CD4-positive, alpha-beta T cell treated with Interleukin-15 for 1 hour (primary cell): ENCODE measurements around the gene HOXB5.

Experiments used
- DNase-seq: peaks from one replicate; pipeline ENCODE4 v3.0.0-alpha.2; 2020

Gene HOXB5

DNA sequence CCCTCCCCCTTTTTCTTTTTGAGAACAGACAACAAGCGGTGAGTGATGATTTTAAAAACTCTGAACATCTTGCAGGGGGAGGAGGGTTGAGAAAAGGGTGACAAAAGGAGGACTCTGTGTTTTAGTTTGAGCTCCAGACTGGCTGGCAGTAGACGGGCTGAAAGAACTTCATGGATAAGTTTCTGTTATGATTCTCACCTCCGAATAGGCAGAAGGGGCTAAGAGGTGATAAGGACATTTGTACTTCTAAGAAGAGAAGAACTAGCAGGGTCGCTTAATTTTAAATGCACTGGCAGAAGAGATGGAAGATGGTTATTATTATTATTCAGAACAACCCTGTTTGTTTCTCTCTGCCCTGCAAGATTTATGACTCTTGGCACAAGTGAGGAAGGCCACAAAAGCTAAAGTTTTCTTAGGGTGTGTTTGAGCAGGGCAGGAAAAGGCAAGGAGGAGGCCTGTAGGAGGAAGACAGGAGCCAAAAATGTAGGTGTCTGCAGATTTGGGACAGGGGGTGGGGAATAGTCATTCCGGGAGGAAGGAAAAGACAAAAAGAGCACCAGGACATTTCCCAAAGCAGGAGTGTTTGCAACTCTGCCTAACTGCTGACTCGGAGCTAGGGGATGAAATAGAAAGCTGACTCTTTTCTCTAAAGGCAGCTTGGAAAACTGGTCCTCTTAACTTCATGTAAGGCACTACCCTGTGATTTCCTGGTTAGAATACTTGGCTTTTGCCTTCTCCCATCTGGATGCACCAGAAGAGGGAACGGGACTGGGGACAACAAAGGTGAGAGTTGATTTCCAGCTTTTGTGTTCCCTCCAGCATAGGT is 36.8 kb downstream of the HOXB5 start:
- DNase-seq: no peak

DNA sequence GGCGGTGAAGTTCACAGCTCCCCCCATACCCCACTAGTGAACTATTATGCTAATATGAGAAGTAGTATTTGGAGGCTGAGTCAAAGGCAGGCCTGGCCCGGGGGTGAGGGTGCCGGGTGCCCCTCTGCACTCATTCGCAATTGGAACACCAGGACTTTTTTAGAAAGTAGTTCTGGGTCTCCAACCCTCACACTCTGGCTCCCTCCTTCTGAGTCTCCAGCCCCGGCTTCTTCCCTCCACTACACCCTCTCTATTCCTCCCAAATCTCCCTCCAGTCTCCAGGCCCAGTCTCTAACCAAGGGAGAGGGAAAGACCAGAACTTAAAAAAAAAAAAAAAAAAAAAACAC is 37.4 kb downstream of the HOXB5 start:
- no peak for DNase-seq

DNA sequence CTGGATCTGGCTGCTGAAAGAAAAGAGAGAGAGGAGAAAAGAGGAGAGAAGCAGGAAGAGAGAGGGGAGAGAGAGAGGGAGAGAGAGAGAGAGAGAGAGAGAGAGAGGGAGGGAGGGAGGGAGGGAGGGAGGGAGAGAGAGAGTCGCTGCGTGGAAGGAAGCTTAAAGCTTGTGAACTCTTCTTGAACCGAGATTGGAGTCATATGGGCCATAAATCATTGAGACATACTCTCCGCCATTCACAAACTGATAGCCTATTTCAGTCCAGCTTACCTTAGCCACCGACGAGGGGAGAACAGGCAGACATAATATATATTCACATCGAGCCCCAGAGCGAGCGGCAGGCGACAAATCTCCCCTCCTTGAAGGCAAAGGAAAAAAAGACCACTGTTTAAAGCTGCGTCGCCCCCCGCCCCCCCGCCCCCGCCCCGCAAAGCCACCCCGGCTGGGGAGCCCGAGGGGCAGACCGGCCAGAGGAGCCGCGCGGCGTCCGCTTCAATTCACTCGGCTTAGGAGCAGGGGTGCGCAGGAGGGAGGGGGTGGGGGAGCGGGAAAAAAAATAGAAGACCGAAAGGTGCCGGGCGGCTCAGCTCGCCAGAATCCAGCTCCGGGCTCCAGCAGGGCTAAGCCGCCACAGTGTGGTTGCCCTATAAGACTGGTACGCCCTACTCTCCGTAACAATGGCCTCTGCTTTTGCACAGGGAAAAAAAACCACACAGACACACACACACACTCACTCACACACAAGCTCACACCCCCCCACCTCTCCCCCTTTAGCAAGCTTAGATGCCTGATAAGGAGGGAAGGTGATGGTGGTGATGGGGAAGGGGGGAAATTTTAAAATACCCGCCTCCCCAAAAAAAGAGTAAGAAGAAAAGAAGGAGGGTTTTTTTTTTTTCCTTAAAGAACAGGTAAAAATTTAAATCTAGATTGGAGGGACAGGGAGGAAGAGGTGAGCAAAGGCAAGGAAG is 38.0 kb downstream of the HOXB5 start:
- DNase-seq: no peak

DNA sequence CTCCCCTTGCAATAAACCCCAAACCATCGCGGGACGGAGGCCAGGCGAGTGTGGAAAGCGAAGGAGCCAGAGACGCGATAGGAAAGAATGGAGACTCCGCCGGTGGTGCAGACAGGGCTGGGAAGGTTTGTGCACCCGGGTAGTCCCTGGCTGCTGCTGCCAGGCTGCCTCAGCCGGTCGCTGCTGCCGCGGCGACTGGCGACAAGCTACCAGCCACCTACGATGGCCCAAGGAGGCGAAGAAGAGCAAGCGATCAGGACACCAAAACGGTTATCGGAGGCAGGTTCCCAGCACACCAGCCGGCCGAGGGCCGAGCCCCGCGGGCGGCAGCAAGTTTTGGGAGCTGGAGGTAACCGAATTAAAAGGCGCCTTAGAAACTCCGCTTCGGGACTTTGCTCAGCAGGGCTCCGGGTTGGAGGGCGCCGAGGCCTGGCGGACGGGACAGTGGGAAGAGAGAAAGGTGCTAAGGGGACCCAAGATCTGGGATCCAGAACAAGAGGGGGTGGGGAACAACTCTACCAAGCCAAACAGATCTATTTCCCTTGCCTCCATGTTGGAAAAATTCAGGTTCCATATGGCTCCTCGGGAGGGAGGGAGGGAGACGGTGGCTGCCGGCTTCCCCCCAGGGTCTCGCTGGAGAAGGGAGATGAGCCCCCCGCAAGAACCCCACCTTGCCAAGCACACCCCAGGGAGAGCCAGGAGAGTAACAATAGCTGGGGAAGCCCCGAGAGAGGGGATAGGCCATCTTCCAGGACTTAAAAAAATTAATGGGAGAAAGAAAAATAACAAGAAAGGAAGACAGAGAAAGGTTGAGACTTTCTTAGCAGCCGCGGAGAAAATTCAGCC is 38.9 kb downstream of the HOXB5 start:
- DNase-seq: no peak

DNA sequence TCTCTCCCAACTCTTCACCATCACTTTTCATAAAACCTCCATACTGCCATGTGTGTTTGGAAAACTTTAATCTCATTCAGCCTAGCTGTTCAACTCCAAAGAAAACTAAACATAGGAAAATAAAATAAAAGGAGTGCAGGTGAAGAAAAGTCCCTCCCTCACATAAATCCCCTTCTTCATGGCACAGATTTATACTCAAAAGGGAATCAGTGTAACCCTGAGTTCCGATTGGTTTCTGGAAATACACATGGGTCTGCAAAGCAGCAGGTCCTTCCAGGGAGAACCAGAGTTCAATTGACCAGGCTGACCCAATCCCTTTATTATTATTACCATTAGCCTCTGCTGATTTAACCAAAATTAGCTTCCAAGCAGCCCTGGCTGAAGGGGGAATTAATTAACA is 39.8 kb downstream of the HOXB5 start:
- no peak for DNase-seq

DNA sequence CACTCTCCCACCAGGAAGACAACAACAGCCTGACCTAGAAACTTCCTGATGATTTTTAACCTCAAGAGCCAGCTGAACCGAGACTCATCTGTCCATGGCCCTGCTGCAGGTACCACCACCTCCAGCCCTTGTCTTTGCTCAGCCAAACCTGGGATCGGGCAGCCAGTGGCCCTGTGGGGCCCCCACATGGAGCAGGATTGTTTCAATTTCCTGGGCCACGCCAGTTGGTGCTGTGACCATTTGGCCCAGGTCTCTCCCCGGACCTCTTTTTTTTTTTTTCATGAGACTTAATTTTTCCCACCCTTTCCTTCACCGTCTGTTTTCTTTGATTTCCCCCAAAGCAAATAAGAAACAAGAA is 40.4 kb downstream of the HOXB5 start:
- DNase-seq: no peak

DNA sequence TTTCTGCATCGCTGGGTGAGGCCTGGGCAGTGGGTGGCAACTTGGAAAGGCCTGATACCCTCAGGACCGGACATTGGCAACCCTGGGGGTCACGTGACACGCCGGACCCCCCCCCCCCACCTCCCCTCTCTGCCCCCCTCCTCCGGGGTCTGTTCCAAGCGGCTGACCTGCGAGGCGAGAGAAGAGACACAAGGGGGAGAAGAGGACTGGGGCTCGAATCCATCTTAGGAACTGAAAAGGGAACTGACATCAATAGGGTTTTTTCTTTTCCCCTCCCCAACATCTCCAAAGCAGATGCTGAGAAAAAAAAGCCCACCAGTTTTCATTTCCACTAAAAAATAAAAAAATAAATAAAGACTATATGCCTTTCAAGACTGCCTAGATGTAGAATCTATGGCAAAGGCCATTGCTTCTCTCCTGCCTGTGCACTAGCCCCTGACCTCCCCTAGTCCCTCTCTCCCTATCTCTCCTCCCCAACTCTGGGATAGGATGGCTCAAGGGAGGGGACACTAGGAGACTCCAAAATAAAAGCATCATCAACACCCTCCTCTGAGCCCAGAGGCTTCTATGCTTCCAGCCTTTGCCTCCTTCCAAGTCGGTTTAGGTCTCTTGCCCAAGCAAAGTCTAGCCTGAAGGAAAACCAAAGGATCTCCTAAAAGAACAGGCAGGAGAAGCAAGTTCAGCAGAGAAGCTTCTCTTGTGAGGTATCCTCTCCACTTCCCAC is 41.0 kb downstream of the HOXB5 start:
- no peak for DNase-seq

DNA sequence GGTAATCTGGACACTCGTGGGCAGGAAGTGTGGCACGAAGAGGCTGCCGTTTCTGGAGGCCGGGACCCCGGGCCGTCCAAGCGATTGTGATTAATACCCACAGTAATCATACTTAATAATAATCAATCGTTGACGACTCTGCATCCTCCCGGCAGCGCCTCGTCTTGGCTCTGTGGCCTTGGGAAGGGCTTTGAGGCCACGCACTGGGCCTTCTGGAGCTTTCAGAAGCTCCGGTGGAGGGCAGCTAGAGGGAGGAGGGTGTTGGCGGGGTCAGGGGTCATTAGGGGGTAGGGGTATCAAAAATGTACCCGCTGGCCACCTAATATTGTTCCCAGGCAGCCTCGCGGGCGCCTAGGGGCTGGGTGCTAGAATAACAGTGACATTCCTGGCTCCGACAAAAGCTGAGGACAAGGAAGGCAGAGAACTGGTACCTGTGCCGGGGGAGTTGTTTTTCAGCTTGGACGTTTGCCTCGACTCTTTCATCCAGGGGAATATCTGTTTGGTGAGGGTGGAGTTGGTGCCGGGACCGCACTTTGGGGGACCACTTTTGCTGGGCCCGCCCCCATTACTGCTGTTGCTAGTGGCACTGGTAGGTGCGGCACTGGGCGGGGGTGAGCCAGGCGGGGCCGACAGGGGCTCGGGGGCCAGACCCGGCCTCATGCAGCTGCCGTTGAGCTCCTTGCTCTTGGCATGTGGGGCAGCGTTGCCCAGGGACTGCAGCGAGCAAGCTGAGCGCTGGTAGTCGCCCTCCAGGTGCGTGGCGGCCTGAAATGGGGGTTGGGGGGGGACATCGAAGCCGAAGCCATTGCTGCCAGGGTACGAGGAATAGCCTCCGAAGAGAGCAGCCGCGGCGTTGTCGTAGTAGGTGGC is 41.7 kb downstream of the HOXB5 start:
- DNase-seq: no peak

DNA sequence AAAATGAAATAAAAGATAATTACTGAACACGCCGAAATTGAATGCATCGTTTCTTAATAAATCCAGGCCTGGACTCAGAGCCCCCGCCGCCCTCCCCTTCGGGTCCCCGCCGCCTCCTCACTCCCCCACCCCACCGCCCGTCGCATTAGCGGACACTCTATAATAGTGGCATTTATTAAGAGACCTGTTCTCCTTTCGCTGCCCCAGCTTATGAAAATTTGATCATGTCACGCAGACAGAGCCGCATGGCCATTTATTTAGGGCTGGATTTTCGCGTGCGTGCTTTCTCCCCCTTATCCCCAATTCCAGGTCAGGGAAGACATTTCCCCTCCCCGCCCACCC is 42.4 kb downstream of the HOXB5 start:
- DNase-seq: no peak

DNA sequence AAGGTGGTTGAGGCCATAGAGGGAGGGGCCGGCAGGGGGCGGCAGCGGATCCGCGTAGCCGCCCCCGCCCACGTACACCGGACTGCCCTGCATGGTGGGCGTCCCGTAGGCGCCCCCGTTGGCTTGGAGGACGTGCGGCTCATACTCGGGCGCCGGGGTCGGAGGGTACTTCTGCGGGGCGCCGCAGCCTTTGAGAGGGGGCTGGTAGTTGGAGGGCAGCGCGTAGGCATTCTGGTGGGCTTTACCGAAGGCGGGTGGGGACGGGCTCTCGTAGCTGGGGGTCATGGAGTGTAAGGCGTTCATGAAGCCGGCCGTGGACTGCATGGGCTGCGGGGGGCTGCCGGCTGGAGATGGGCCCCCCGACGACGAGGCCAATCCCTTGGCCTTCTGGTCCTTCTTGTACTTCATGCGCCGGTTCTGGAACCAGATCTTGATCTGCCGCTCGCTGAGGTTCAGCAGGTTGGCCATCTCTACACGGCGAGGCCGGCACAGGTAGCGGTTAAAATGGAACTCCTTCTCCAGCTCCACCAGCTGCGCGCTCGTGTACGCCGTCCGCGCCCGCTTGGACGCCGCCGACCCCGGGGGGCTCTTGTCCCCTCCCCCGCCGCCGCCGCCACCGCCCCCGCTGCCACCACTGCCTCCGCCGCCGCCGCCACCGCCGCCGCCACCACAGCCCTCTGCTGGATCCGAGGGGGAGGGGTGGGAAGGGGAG is 42.9 kb downstream of the HOXB5 start:
- no peak for DNase-seq

DNA sequence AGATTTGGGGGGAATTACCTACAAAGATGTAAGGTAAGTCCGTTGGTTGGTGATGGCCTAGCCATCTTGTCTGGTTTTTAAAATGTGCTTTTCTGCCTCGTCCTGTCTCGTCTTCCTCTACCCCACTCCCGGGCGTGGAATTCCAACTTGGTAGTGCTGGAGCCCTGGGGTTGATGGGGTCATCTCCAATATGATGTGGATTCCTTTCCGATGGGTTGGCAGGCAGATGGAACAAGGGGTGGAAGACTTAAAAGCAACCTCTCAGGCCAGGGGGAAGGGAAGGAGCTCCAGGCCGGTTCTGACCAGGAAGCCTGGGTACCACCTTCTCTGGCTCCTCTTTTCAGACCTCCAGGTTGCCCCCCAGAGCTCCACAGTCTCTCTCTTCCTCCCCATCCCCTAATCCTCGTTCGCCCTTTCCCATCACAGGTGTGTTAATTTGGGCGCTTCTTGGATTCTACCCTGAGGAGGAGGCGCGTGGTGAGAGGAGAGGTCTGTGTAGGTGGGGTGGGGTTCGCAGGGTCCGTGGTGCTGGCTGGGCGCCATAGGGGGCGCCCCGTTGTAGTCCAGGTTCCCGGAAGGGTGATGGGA is 43.6 kb downstream of the HOXB5 start:
- DNase-seq: no peak

DNA sequence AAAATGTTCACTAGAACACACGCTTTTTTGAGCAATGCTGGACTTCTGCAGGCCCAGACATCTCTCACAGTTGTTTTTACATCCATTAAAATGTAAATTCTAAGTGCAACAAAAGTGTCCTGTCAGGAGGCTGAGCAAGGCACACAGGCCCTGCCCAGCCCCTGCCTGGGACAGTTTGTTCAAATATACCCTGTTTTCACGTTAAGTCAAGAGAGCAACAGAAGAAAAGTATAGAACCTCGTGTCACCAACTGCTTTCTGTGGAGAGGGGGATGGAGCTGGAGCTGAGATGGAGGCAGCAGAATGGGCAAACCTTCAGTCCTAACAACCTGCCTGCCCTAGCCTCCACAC is 44.3 kb downstream of the HOXB5 start:
- no peak for DNase-seq

DNA sequence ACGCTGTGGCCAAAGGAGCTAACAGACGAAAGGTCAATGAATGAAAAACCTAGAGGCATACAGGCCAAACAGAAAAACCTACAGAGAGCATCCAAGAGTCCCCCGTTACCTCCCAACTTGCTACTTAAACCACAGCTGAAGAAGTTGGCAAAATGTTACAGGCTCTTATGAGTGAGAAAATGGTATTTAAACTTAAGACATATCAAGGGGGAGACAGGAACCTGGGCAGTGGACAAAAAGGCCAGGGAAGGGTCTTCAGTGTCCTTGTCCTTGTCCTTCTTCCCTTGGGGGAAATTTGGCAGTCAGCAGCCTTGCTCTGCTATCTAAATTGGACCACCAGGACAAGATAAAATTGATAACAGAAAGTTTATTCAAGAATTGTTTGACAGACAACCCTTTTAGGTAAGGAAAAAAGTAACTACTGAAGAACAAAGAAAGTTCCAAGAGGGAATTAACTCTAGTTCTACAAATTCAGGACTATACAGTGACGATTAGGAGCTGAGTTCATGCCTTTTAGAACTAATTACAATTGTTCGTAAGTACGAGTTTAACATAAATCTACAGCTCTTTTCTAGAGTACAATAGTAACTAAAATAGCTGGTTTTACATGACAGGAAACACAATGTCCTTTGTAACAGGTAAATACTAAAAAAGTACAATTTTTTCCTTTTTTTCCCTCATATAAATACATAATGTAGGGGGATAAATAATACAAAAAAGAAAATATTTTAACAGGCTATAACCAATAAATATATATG is 44.9 kb downstream of the HOXB5 start:
- no peak for DNase-seq

DNA sequence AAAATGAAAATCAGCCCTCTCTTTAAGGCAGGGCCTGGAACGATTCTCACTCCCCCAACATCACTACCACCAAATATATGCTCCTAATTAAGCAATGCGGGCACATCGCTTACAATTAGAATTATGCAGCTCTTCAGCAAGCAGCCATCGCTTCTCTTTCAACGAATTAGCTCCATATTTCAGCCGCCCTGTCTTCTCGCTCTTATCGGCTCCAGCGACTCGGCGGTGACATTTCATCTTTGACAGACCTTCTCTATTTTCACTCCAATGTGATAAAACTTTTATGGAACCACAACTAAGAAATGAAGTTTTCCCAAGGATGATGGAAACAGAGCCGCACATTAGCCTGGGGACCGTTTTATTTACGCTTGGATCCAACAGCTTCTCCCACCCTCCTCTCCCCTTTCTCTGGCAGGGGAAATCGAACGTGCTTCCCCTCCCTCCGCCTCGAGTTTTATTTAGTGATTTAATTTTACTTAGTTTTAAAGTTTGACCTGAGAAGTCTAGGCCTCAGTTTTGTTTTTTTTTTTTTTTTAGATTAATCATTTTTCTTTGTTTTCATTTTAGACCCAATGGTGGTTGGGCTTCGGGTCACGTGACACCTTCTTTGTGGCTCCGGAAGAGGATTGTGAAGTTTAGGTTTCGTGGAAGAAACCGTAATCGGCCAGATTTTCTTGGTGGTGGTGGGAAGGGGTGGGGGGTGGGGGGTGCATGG is 45.6 kb downstream of the HOXB5 start:
- peak; percentile 48 for DNase-seq

DNA sequence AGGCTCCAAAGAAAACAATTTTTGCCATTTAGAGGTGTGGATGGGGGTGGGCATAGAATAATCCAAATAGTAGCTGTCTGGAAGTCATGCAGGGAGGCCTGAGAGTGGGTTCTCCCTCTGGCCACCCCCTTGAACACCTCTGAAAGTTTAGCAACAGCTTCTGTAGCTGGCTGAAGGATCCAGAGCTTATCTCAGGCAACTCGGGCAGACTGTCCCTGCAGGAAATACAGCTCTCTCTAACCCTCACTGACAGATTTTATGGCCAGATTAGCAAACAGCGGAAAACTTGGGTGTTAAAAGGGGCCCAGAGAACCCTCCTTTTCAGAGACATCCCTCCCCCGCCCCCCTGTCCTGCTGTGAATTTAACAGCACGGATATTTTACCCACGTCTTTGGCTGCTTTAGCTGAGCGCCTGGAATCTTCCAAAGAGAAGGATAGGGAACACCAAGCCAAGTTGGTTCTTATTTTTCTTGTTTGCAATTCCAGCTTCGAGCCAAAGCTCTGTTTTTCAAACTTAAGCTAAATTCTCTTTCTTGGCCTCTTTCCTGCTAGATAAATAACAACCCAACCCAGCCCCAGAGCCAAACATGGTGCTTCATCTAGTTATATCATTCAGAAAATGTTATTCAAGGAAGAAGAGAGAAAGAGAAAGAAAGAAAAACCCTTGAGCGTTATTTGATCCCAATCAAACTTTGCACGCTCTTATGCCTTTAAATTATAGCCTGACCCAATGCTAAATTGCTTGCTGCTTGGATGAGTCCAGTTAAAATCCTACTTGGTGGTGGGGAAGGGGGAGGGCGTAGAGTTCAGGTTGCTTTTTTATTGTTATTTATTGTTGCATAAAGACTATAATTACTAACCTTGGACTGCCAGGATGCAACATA is 46.4 kb downstream of the HOXB5 start:
- DNase-seq: no peak

DNA sequence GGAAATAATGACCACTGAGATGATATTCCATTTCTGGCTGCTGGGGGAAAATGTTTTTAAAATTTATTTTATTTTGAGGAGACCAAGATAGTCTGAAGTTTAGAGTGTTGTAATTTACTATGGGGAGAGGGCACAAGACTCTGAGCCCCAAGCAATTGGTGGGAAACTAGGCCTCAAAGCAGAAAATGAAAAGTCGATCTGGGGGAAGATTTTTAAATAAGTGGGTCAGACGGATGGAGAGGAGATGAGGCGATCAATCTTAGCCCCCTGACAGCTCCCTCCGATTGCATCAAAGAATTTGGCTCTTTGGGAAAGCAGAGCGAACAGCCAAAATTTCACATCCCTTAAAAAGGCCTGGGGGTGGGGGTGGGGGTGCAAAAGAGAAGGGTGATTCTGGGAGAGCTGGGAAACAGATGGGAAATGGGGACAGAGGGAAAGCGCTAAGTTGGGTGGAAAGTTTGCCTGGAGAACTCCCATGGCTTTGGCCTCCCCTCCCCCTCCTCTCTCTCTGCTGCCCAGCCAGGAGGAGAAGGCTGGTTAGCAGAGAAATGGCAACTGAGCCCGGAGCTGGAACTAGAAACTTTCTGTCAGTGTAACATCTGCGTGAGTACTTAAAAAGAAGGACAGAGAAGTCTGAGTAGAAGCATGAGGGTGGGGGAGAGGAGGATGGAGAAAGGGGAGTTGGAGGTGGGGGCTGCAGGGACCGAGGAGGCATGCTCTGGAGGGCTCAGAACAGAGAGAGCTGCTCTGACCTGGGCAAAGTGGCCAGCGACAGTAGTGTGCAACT is 47.2 kb downstream of the HOXB5 start:
- DNase-seq: no peak

DNA sequence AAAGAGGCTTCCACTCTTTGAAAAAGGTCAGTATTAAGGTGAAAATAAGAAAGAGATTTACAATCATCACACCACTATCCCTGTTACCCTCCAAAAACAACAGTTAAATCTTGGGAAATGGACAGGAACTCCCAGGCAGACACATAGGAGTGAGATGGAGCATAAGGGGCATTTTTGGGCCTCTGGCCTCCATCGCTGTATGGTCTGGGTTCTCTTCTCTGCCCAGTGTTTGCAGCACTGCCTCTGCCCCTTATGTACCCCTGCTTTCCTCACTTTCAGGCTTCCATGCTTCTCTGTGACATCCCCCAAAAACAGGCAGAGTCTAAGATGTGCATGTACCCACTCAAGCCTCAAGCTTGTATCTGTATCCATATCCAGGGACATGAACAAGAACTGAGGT is 48.0 kb downstream of the HOXB5 start:
- no peak for DNase-seq
